Activated T-helper 1 cell treated with anti-CD3 and anti-CD28 coated beads, Interleukin-12 subunit alpha, Interleukin-12 subunit beta, Interleukin-2, Interleukin-4 antibody, amounts not matched to agents 30 ng/mL and 10 ng/mL and 1 ng/mL, durations not matched to agents 14 hours and 24 hours and 36 hours (primary cell): ENCODE measurements around the gene ZFP36L2. TPM values are rescaled to one million over a fixed set of nuclear protein-coding genes. Genes with fewer than 3 reads are reported as not detected.

ENCODE experiments used
- DNase-seq: peaks from one replicate; pipeline ENCODE4 v3.0.0; 2021; ENCODE audit warnings: low spot score
- H3K27ac Mint-ChIP-seq: one replicate; pipeline ENCODE4 v1.8.0; 2021; ENCODE audit warnings: mild to moderate bottlenecking, mixed read lengths
- H3K27me3 Mint-ChIP-seq: one replicate; pipeline ENCODE4 v1.8.0; 2022; ENCODE audit warnings: mild to moderate bottlenecking, moderate library complexity, mixed read lengths; ENCODE audit not compliant: insufficient read depth
- H3K36me3 Mint-ChIP-seq: one replicate; pipeline ENCODE4 v1.8.0; 2021; ENCODE audit warnings: low read depth, mixed read lengths
- H3K4me1 Mint-ChIP-seq: one replicate; pipeline ENCODE4 v1.8.0; 2021; ENCODE audit warnings: low read depth, mixed read lengths
- H3K4me3 Mint-ChIP-seq: one replicate; pipeline ENCODE4 v1.8.0; 2021; ENCODE audit warnings: mild to moderate bottlenecking, moderate library complexity, mixed read lengths
- H3K9me3 Mint-ChIP-seq: one replicate; pipeline ENCODE4 v1.8.0; 2021; ENCODE audit warnings: mixed read lengths
- intact Hi-C: fragments of 100-400 bp; cut with micrococcal nuclease; formaldehyde crosslinking; loops from one replicate; pipeline ENCODE4 v1.15.1; 2024
- total RNA-seq: library from RNA; stranded (reverse); gene quantifications from 2 replicates; pipeline ENCODE4 v1.2.3, GENCODE V29; 2022

Gene ZFP36L2
- total RNA-seq, 1 donor from 2014 or later: 92.3 TPM

GRCh38 chr2:43207553-43208300, 18.7 kb downstream of the ZFP36L2 start:
- peaks cover 29% of the 10 kb centered on the region for H3K4me1 Mint-ChIP-seq
- H3K27ac Mint-ChIP-seq: no peak overlapping the region
- no peak for DNase-seq
- peaks cover 5% of the 10 kb centered on the region for H3K27me3 Mint-ChIP-seq
- H3K9me3 Mint-ChIP-seq: no peaks in the 10 kb centered on the region
- intact Hi-C loops: no loop called here
- no peak overlapping the region for H3K4me3 Mint-ChIP-seq
- peaks cover 1% of the 10 kb centered on the region for H3K36me3 Mint-ChIP-seq

GRCh38 chr2:43206602-43207001, 19.8 kb downstream of the ZFP36L2 start:
- Mint-ChIP-seq H3K36me3 (peaks cover 1% of the 10 kb centered on the region), H3K27me3 (peaks cover 5% of the 10 kb centered on the region), H3K4me3 (no peak overlapping the region), H3K9me3 (no peaks in the 10 kb centered on the region), H3K4me1 (peaks cover 29% of the 10 kb centered on the region), H3K27ac (no peak overlapping the region)
- no peak for DNase-seq
- intact Hi-C loops: no loop called here

DNA sequence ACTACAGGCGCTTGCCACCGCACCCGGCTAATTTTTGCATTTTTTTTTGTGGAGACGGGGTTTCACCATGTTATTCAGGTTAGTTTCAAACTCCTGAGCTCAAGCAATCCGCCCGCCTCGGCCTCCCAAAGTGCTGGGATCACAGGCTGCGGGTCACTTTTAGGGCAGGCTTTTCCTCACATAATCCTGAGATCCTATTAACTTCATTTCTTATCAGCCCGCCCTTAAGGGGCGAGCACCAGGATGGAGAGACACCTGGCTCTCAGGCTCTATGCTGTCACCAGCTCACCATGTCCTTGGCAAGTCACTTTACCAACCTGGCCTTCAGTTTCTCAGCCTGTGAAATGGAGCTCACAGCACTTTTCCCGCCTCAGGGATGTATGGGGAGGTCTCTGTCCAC, 23.0 kb downstream of the ZFP36L2 start:
- intact Hi-C loops: no loop called here
- H3K36me3 Mint-ChIP-seq: peaks cover 1% of the 10 kb centered on the region
- H3K4me1 Mint-ChIP-seq: peaks cover 25% of the 10 kb centered on the region
- DNase-seq: no peak
- H3K9me3 Mint-ChIP-seq: no peaks in the 10 kb centered on the region
- no peak overlapping the region for H3K27ac Mint-ChIP-seq
- no peak overlapping the region for H3K4me3 Mint-ChIP-seq
- H3K27me3 Mint-ChIP-seq: peaks cover 3% of the 10 kb centered on the region

GRCh38 chr2:43202289-43202688, 24.1 kb downstream of the ZFP36L2 start:
- no peak for DNase-seq
- no peaks in the 10 kb centered on the region for H3K9me3 Mint-ChIP-seq
- H3K4me3 Mint-ChIP-seq: no peak overlapping the region
- peaks cover 3% of the 10 kb centered on the region for H3K27me3 Mint-ChIP-seq
- peaks cover 22% of the 10 kb centered on the region for H3K4me1 Mint-ChIP-seq
- no peak overlapping the region for H3K27ac Mint-ChIP-seq
- intact Hi-C loops: no loop called here
- H3K36me3 Mint-ChIP-seq: peaks cover 1% of the 10 kb centered on the region

DNA sequence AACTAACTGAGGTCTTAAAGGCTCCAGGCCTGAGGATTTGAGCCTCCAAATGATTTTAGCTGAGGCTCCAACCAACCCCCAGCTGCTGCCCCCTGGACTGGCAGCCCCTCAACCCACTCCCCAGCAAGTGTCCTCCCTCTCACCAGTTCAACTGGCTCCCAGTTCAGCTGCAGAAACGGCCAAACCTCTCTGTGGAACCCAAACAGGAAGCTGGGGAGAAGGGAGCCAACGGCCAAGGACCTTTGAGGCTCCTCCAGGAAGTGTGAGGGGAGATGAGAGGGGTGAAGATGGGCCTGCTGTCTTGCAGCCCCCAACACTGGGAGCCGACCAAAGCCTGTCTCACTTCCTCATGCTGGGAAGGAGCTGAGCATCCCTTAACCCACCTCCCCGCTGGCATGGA, 24.9 kb downstream of the ZFP36L2 start:
- intact Hi-C loops: no loop called here
- no peak overlapping the region for H3K27ac Mint-ChIP-seq
- no peak for DNase-seq
- peaks cover 30% of the 10 kb centered on the region for H3K4me1 Mint-ChIP-seq
- no peaks in the 10 kb centered on the region for H3K27me3 Mint-ChIP-seq
- no peaks in the 10 kb centered on the region for H3K9me3 Mint-ChIP-seq
- peaks cover 2% of the 10 kb centered on the region for H3K36me3 Mint-ChIP-seq
- H3K4me3 Mint-ChIP-seq: no peak overlapping the region

- H3K4me3 Mint-ChIP-seq: no peak overlapping the region
- peaks cover 33% of the 10 kb centered on the region for H3K4me1 Mint-ChIP-seq
- intact Hi-C loops: no loop called here
- no peaks in the 10 kb centered on the region for H3K27me3 Mint-ChIP-seq
- H3K27ac Mint-ChIP-seq: no peak overlapping the region
- H3K9me3 Mint-ChIP-seq: no peaks in the 10 kb centered on the region
- no peak for DNase-seq
- H3K36me3 Mint-ChIP-seq: peaks cover 3% of the 10 kb centered on the region
These were observed 25.4 kb downstream of the ZFP36L2 start for GRCh38 chr2:43201016-43201415.

GRCh38 chr2:43199492-43200488, 26.6 kb downstream of the ZFP36L2 start:
- H3K9me3 Mint-ChIP-seq: no peaks in the 10 kb centered on the region
- intact Hi-C loops: no loop called here
- no peak for DNase-seq
- H3K4me3 Mint-ChIP-seq: no peak overlapping the region
- peaks cover 42% of the 10 kb centered on the region for H3K4me1 Mint-ChIP-seq
- no peak overlapping the region for H3K27ac Mint-ChIP-seq
- H3K36me3 Mint-ChIP-seq: peaks cover 3% of the 10 kb centered on the region
- no peaks in the 10 kb centered on the region for H3K27me3 Mint-ChIP-seq

- peaks cover 58% of the 10 kb centered on the region for H3K4me1 Mint-ChIP-seq
These were observed 28.1 kb downstream of the ZFP36L2 start for GRCh38 chr2:43198263-43198662.

DNA sequence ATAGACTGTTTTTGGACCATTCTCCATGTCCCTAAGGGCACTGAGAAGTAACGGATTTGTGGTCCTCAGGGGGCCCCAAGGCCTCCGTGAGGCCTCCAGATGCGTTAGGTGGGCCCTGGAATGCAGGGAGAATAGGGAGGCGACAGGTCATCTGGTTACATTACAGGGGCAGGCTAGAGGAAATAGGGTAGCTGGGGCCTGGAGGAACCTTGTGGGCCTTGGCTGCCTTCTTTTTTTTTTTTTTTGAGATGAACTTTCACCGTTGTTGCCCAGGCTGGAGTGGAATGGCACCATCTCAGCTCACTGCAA, 28.9 kb downstream of the ZFP36L2 start:
- no peaks in the 10 kb centered on the region for H3K27me3 Mint-ChIP-seq
- no peak for DNase-seq
- peaks cover 2% of the 10 kb centered on the region for H3K36me3 Mint-ChIP-seq
- H3K9me3 Mint-ChIP-seq: no peaks in the 10 kb centered on the region
- intact Hi-C loops: no loop called here
- H3K4me3 Mint-ChIP-seq: no peak overlapping the region
- peak overlapping the region; percentile 93 for H3K27ac Mint-ChIP-seq
- peaks cover 62% of the 10 kb centered on the region for H3K4me1 Mint-ChIP-seq

More at GRCh38 chr2:43198263-43198662, 28.1 kb downstream of the ZFP36L2 start:
- no peaks in the 10 kb centered on the region for H3K27me3 Mint-ChIP-seq
- no peak for DNase-seq
- no peak overlapping the region for H3K4me3 Mint-ChIP-seq
- intact Hi-C loops: no loop called here
- H3K36me3 Mint-ChIP-seq: peaks cover 2% of the 10 kb centered on the region
- H3K9me3 Mint-ChIP-seq: no peaks in the 10 kb centered on the region
- no peak overlapping the region for H3K27ac Mint-ChIP-seq

DNA sequence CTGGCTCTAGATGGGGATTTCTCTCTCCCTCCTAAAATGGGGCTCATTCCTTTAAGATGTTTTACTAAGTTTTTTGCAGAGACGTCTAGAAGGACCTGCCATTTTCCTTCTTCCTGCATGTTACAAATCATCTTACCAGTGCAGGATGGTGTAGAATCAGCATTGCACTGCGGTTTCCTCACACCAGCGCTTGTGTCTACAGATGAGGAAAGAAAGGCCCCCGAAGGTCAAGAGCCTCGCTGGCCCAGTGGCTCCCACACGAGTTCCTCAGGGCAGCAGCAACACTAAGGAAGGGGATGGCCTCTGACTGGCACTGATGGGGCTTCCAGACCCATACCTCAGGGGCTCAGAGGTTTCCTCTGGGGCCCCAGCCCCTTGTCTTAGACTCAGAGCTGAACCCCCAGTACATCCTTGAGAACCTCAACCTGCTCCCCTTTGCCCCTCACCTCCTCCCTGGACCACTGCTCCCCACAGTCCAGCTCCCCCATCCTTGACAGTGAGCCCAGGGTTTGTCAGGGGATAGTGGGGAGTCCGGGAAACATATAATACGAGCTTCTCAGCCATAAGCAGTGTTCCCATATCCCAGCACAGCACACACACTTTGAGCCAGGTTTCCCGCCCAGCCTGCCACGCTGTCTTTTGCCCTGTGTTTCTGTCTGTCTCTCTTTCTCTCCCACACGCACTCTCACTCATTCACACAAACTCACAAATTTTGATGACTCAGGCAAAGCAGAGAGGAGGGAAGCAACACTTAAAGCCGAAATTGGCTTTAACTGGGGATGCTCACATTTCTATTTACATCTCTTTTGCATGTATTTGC, 29.4 kb downstream of the ZFP36L2 start:
- Mint-ChIP-seq H3K36me3 (peaks cover 2% of the 10 kb centered on the region), H3K9me3 (no peaks in the 10 kb centered on the region), H3K27me3 (no peaks in the 10 kb centered on the region), H3K27ac (peak overlapping the region; percentile 93), H3K4me3 (peak overlapping the region; percentile 63), H3K4me1 (peaks cover 59% of the 10 kb centered on the region)
- intact Hi-C loops: no loop called here
- DNase-seq: no peak

GRCh38 chr2:43194121-43194869, 32.1 kb downstream of the ZFP36L2 start:
- H3K36me3 Mint-ChIP-seq: peaks cover 2% of the 10 kb centered on the region
- H3K4me1 Mint-ChIP-seq: peaks cover 51% of the 10 kb centered on the region
- intact Hi-C loops: no loop called here
- H3K27me3 Mint-ChIP-seq: no peaks in the 10 kb centered on the region
- peak overlapping the region; percentile 92 for H3K27ac Mint-ChIP-seq
- no peak for DNase-seq
- peak overlapping the region; percentile 79 for H3K4me3 Mint-ChIP-seq
- H3K9me3 Mint-ChIP-seq: no peaks in the 10 kb centered on the region

DNA sequence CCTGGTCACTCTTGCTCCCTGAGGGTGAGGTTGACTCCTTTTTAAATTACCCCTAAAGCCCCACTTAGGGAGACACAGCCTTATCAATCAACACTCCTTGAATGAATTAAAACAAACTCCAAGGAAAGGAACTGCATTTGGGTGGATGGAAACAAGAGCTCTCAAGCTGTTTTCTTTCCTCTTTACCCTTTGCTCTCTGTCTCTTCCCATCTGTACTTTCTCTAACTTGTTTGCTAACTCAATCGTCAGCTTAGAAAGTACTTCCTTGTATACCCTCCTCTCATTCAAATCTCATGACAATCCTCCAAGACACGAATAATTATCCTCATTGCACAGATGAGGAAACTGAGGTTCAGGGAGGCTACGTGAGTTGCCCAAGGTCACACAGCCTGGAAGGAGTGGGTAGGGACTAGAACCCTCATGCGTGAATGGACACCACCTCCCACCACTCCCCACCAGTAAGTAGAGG, 32.7 kb downstream of the ZFP36L2 start:
- no peak for DNase-seq
- no peaks in the 10 kb centered on the region for H3K27me3 Mint-ChIP-seq
- peaks cover 51% of the 10 kb centered on the region for H3K4me1 Mint-ChIP-seq
- intact Hi-C loops: no loop called here
- peak overlapping the region; percentile 92 for H3K27ac Mint-ChIP-seq
- H3K36me3 Mint-ChIP-seq: peaks cover 2% of the 10 kb centered on the region
- H3K4me3 Mint-ChIP-seq: peak overlapping the region; percentile 79
- no peaks in the 10 kb centered on the region for H3K9me3 Mint-ChIP-seq
